NCI-H2227 treated with DMSO at 0.1 percent for 48 hours (cell line): ENCODE data around the gene REM1.
"Not testable (repeated sequence)": the region's sequence is repeated elsewhere in the genome, so short reads cannot be mapped to it uniquely, and the experiment has no call there.

ENCODE experiments used
- DNase-seq: peaks from one replicate; lab custom pipeline; 2025; lab: John Stamatoyannopoulos, UW

Gene REM1, protein sequence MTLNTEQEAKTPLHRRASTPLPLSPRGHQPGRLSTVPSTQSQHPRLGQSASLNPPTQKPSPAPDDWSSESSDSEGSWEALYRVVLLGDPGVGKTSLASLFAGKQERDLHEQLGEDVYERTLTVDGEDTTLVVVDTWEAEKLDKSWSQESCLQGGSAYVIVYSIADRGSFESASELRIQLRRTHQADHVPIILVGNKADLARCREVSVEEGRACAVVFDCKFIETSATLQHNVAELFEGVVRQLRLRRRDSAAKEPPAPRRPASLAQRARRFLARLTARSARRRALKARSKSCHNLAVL

GRCh38 chr20:31474758-31475427, at the start of gene REM1, which contains the start of gene DEFB124:
TSS of gene REM1 (plus strand) at chr20:31475288. CDS start at chr20:31476446, 1,158 bp downstream.
TSS of gene DEFB124 (minus strand) at chr20:31475127. CDS start at chr20:31473013, 2,114 bp downstream.
- no peak for DNase-seq

GRCh38 chr20:31425797-31426196, 49.3 kb upstream of the REM1 start:
- no peak for DNase-seq

- DNase-seq: not testable (repeated sequence)
Measured at GRCh38 chr20:31426891-31427551, 48.1 kb upstream of the REM1 start.

- DNase-seq: not testable (repeated sequence)
Measured at GRCh38 chr20:31427576-31427975, 47.5 kb upstream of the REM1 start.

GRCh38 chr20:31430568-31431115, 44.4 kb upstream of the REM1 start:
- DNase-seq: no peak

DNA sequence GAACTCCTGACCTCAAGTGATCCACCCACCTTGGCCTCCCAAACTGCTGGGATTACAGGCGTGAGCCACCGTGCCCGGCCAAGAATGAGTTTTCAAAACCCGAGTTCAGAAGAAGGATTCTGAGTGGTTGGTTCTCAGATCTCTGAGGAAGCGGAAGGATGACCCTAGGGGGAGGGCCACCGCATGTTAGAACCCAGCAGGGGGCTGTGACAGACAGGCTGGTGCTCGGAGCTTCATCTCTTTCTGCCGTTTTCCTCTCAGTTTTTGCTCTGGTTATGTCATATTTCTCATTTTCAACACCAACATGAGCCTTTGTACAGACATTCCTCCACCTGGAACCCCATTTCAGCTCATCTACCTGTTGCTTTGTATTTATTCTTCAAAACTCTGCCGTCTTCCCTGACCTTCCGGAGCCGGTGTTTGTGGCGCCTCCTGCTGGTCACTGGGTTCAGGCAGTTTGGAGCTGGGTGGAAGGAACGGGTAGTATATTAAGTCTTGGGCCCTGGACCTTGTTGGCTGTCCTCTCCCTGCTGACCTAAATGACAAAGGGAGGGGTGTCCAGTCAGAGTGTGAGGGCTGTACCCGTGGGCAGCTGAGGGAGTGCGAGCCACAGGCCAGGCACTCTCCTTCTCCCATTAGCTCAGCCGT, 35.0 kb upstream of the REM1 start, which contains the start of gene DEFB123:
Gene DEFB123 (plus strand): TSS at position 621 of the 648 bp plus-strand sequence. CDS start 67 bp downstream, outside the sequence.
- no peak for DNase-seq

GRCh38 chr20:31446084-31446819, 28.8 kb upstream of the REM1 start:
- no peak for DNase-seq

- no peak for DNase-seq
Measured at GRCh38 chr20:31449511-31450414, 25.3 kb upstream of the REM1 start.

- no peak for DNase-seq
Measured at GRCh38 chr20:31452575-31452974, 22.5 kb upstream of the REM1 start.

GRCh38 chr20:31454361-31454760, 20.7 kb upstream of the REM1 start:
- DNase-seq: no peak

DNA sequence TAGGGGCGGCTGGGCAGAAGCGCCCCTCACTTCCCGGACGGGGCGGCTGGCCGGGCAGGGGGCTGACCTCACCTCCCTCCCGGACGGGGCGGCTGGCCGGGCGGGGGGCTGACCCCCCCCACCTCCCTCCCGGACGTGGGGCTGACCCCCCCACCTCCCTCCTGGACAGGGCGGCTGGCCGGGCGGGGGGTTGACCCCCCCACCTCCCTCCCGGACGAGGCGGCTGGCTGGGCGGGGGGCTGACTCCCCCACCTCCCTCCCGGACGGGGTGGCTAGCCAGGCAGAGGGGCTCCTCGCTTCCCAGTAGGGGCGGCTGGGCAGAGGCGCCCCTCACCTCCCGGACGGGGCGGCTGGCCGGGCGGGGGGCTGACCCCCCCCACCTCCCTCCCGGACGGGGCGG, 4.1 kb upstream of the REM1 start:
- not testable (repeated sequence) for DNase-seq

GRCh38 chr20:31472395-31473330, 2.4 kb upstream of the REM1 start:
- DNase-seq: no peak

DNA sequence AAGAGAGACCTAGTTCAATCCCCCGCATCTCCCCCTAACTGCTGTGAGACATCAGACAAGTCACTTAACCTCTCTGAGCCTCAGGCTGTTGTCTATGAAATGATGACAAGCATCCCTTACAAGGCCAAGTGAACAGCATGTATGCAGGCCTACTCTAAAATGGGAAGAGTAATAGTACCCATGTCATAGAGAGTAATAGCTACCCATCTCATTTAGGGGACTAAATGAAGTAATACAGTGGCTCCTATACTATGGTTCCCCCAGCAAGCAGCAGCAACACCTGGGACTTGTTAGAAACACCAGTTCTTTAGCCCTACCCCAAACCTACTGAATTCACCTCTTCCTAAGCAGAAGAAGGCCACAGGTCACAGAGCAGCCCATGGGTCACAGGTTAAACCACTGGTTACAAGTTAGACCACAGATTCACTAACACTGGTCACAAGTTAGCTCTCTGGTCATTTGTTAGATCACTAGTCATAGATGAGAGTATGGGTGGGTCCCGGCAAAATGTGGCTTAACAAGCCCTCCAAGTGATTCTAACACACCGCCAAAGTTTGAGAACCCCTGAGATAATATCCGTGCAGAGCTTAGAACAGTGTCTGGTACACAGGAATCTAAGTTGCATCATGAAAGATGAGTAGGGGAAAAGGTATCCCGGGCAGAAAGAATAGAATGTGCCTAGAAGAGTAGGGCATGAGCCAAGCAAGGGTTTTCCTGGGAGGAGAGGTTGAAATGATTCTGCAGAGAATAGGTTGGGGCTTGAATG, 1.6 kb upstream of the REM1 start:
- no peak for DNase-seq

DNA sequence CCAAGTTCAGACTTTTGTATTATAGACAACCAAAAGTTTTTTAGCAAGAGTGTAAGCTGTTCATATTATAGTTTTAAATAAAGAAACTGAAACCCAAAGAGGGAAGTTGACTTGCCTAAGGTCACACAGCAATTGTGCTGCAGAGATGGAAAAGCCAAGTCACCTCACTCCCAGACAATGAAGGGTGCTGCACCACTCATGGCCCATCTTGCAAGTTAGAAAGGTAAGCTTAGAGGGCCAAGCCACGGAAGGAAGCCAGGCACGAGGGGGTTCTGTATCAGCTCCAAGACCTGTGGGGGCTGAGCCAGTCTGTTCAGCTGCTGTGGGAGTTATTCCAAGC, 1.0 kb upstream of the REM1 start:
- DNase-seq: no peak

DNA sequence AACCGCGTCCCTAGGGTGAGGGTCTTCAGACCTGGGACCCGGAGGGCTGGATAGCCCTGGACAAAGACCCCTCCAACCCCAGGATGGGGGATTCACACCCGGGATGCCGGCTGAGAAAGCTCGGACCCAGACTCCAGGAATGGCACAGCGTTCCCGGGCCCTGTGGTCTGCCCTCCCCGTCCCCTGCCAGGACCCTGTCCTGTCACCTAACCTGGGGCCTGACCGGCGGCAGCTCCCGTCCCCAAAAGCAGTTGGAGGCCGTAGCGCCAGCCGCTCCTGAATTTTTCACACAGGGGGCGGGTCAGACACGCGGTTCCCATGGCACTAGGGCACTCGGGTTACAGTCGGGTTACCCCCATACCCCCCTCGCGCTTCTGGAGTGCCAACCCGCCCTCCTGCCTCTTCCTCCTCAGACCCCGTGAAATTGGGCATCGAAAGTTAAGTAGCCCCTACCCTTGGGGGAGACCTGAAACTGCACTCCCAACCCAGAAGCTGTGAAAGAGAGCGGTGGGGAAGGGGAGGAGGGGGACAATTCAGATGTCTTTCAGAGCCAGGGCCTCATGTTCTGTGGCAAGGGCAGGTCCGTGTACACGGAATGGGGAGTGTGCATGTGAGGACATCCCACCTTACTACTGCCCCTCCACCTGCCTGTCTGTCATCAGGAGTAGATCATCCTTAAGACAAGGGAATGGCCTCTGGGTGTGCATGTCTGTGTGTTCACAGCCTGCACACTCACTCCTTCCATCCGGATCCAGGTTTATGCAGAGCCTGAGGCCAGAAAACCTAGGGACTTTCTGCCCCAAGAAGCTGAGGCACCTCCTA, 595 bp downstream of the REM1 start:
- no peak for DNase-seq

- DNase-seq: no peak
Measured at GRCh38 chr20:31476294-31476585, 1.2 kb downstream of the REM1 start.

DNA sequence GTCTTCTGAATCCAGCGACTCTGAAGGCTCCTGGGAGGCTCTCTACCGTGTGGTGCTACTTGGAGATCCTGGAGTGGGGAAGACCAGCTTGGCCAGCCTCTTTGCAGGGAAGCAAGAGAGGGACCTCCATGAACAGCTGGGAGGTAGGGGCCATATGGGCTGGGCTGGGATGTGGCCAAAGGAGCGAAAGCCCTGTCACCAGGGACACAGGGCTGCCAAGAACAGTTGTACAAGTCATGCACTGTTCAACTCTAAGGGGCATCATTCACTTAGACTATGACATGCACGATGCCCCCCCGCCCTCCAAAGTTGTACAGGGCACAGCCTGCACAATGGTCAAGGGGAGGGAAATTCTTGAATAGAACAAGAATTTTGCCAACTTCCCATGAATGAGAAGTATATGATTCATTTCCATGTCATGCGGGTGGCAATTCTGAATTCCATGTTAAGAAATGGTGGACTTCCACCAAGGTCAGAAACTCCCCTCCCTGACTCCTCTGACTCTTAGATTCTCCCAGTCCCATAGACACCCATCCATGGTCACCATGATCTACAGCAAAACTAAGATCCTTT, 1.6 kb downstream of the REM1 start:
- no peak for DNase-seq
